ENCODE measurements around the gene GET3. TPM values are rescaled to one million over a fixed set of nuclear protein-coding genes. Genes with fewer than 3 reads are reported as not detected.
"Not testable (repeated sequence)": the region's sequence is repeated elsewhere in the genome, so short reads cannot be mapped to it uniquely, and the experiment has no call there.

The GET3 gene
- total and polyA plus RNA-seq, 7 experiments from 2014 or later: 22.6 to 60.3 (median 32.0) TPM

GRCh38 chr19:12723641-12724426 lies 13.5 kb upstream of the GET3 start, which contains the start of gene TNPO2:
Gene TNPO2, minus strand, starts transcription at chr19:12723932. Its CDS starts 2,955 bp downstream, at chr19:12720977.
- peak within 1 kb of the TSS; percentile 89 to 97 (median 95) for H3K27ac Mint-ChIP-seq
- ATAC-seq (peak; percentile 39), DNase-seq (peak; percentile 32 to 71 (median 56))
- H3K4me3 Mint-ChIP-seq: peak within 1 kb of the TSS; percentile 86 to 96 (median 93)
- H3K9me3 Mint-ChIP-seq: peaks cover 0 to 1% (median 0%) of the 10 kb centered on the region in 11 donors
- Histone ChIP-seq H3K9me3 (ENCODE audit: control insufficient read depth in 2 of 3, low read length in 3 of 3) (no peaks in the 10 kb centered on the region), H3K4me1 (ENCODE audit: control insufficient read depth in 2 of 2, insufficient read depth in 2 of 2, low read length in 2 of 2) (peaks cover 11 to 16% of the 10 kb centered on the region in 2 donors), H3K27me3 (ENCODE audit: control insufficient read depth in 2 of 2, insufficient read depth in 2 of 2, low read length in 2 of 2) (no peaks in the 10 kb centered on the region), H3K36me3 (ENCODE audit: control insufficient read depth in 2 of 3, insufficient read depth in 3 of 3, low read length in 3 of 3) (peaks cover 2 to 17% (median 4%) of the 10 kb centered on the region in 3 experiments), H3K4me3 (ENCODE audit: low read length) (peak within 1 kb of the TSS; percentile 91), H3K27ac (ENCODE audit: low read depth, low read length) (peak within 1 kb of the TSS; percentile 85)
- ChIA-PET POLR2A (interaction anchor here (0.7 to 6.0 kb wide), 10 partner anchors 10 to 208 kb away, joined by 3 to 129 read pairs (median 4); partner anchors contain the start of genes DHPS, FBXW9, GET3 and JUNB), CTCF (interaction anchor here (0.7 to 3.1 kb wide), 5 partner anchors 10 to 961 kb away, joined by 3 to 13 read pairs (median 3); partner anchors contain the start of gene TRIR)
- H3K27me3 Mint-ChIP-seq: peaks cover 0 to 2% (median 0%) of the 10 kb centered on the region in 5 donors
- H3K36me3 Mint-ChIP-seq: peaks cover 0 to 12% (median 0%) of the 10 kb centered on the region in 5 donors
- H3K4me1 Mint-ChIP-seq: peaks cover 22 to 41% (median 32%) of the 10 kb centered on the region in 7 donors
- intact Hi-C loops (cut with micrococcal nuclease): loop anchor here (2.0 to 5.0 kb wide), 6 partner anchors 42 to 213 kb away; partner anchors contain the start of genes CALR (in 2 of the 2), DHPS (in 1 of the 2), MAN2B1 (in 1 of the 2) and WDR83 (in 1 of the 2)

- ATAC-seq; H3K27ac Mint-ChIP-seq; H3K27me3 Mint-ChIP-seq; H3K4me3 ChIP-seq (ENCODE audit: low read length); DNase-seq; H3K27ac ChIP-seq (ENCODE audit: low read depth, low read length); intact Hi-C loops (cut with micrococcal nuclease); H3K9me3 ChIP-seq (ENCODE audit: control insufficient read depth in 2 of 3, low read length in 3 of 3); H3K27me3 ChIP-seq (ENCODE audit: control insufficient read depth in 2 of 2, insufficient read depth in 2 of 2, low read length in 2 of 2); H3K9me3 Mint-ChIP-seq; H3K4me3 Mint-ChIP-seq: not testable (repeated sequence)
- ChIA-PET CTCF (interaction anchor here (0.6 kb wide), 1 partner anchor 44 kb away, joined by 4 read pairs; no protein-coding TSS in a partner anchor), POLR2A (interaction anchor here (0.6 to 1.4 kb wide), 2 partner anchors 10 to 12 kb away, joined by 3 to 4 read pairs; partner anchors contain the start of gene GET3)
- Mint-ChIP-seq H3K4me1 (peaks cover 24 to 44% (median 36%) of the 10 kb centered on the region in 7 donors), H3K36me3 (peaks cover 0 to 22% (median 10%) of the 10 kb centered on the region in 5 donors)
- Histone ChIP-seq H3K36me3 (ENCODE audit: control insufficient read depth in 2 of 3, insufficient read depth in 3 of 3, low read length in 3 of 3) (peaks cover 6 to 31% (median 12%) of the 10 kb centered on the region in 3 experiments), H3K4me1 (ENCODE audit: control insufficient read depth in 2 of 2, insufficient read depth in 2 of 2, low read length in 2 of 2) (peaks cover 9 to 11% of the 10 kb centered on the region in 2 donors)
Observed at GRCh38 chr19:12725612-12726011, 11.7 kb upstream of the GET3 start.

GRCh38 chr19:12726988-12727316 lies 10.3 kb upstream of the GET3 start:
- intact Hi-C loops (cut with micrococcal nuclease): no loop called here
- DNase-seq (no peak), ATAC-seq (no peak)
- Mint-ChIP-seq H3K4me3 (no peak overlapping the region), H3K27me3 (peaks cover 0 to 2% (median 0%) of the 10 kb centered on the region in 5 donors), H3K36me3 (peaks cover 0 to 18% (median 11%) of the 10 kb centered on the region in 5 donors), H3K9me3 (peaks cover 0 to 1% (median 0%) of the 10 kb centered on the region in 11 donors), H3K4me1 (peaks cover 16 to 40% (median 33%) of the 10 kb centered on the region in 7 donors), H3K27ac (peak overlapping the region in 1 of 9 donors; percentile 71)
- H3K27ac ChIP-seq (ENCODE audit: low read depth, low read length): no peak overlapping the region
- no peak overlapping the region for H3K4me3 ChIP-seq (ENCODE audit: low read length)
- peaks cover 3 to 12% of the 10 kb centered on the region in 2 donors for H3K4me1 ChIP-seq (ENCODE audit: control insufficient read depth in 2 of 2, insufficient read depth in 2 of 2, low read length in 2 of 2)
- ChIA-PET POLR2A (interaction anchor here (1.4 kb wide), 1 partner anchor 45 kb away, joined by 4 read pairs; the partner anchor contains the start of gene DHPS), CTCF (interaction anchor here (0.6 kb wide), 1 partner anchor 482 kb away, joined by 3 read pairs; no protein-coding TSS in a partner anchor)
- H3K27me3 ChIP-seq (ENCODE audit: control insufficient read depth in 2 of 2, insufficient read depth in 2 of 2, low read length in 2 of 2): no peaks in the 10 kb centered on the region
- no peaks in the 10 kb centered on the region for H3K9me3 ChIP-seq (ENCODE audit: control insufficient read depth in 2 of 3, low read length in 3 of 3)
- peaks cover 8 to 43% (median 12%) of the 10 kb centered on the region in 3 experiments for H3K36me3 ChIP-seq (ENCODE audit: control insufficient read depth in 2 of 3, insufficient read depth in 3 of 3, low read length in 3 of 3)

- ChIA-PET POLR2A (no interaction called here), CTCF (interaction anchor here (0.6 kb wide), 1 partner anchor 193 kb away, joined by 3 read pairs; no protein-coding TSS in a partner anchor)
- Mint-ChIP-seq H3K27me3 (no peaks in the 10 kb centered on the region), H3K9me3 (no peaks in the 10 kb centered on the region), H3K4me1 (peaks cover 23 to 44% (median 39%) of the 10 kb centered on the region in 7 donors), H3K27ac (peak overlapping the region in 1 of 9 donors; percentile 25), H3K36me3 (peaks cover 0 to 22% (median 11%) of the 10 kb centered on the region in 5 donors), H3K4me3 (no peak overlapping the region)
- DNase-seq: no peak
- no peaks in the 10 kb centered on the region for H3K9me3 ChIP-seq (ENCODE audit: control insufficient read depth in 2 of 3, low read length in 3 of 3)
- intact Hi-C loops (cut with micrococcal nuclease): no loop called here
- H3K4me3 ChIP-seq (ENCODE audit: low read length): no peak overlapping the region
- no peak overlapping the region for H3K27ac ChIP-seq (ENCODE audit: low read depth, low read length)
- no peaks in the 10 kb centered on the region for H3K27me3 ChIP-seq (ENCODE audit: control insufficient read depth in 2 of 2, insufficient read depth in 2 of 2, low read length in 2 of 2)
- ATAC-seq: no peak
- H3K4me1 ChIP-seq (ENCODE audit: control insufficient read depth in 2 of 2, insufficient read depth in 2 of 2, low read length in 2 of 2): peaks cover 12 to 19% of the 10 kb centered on the region in 2 donors
- peaks cover 8 to 43% (median 12%) of the 10 kb centered on the region in 3 experiments for H3K36me3 ChIP-seq (ENCODE audit: control insufficient read depth in 2 of 3, insufficient read depth in 3 of 3, low read length in 3 of 3)
Observed at GRCh38 chr19:12727745-12728433, 9.4 kb upstream of the GET3 start.

- H3K9me3 Mint-ChIP-seq: peaks cover 0 to 1% (median 0%) of the 10 kb centered on the region in 11 donors
- no peak for DNase-seq
- H3K4me3 Mint-ChIP-seq: peak overlapping the region in 3 of 10 donors; percentile 37 to 58 (median 53)
- H3K27ac Mint-ChIP-seq: peak overlapping the region in 6 of 9 donors; percentile 23 to 57 (median 43)
- ATAC-seq: no peak
- peaks cover 17 to 19% of the 10 kb centered on the region in 2 donors for H3K4me1 ChIP-seq (ENCODE audit: control insufficient read depth in 2 of 2, insufficient read depth in 2 of 2, low read length in 2 of 2)
- no peak overlapping the region for H3K4me3 ChIP-seq (ENCODE audit: low read length)
- H3K4me1 Mint-ChIP-seq: peaks cover 19 to 37% (median 33%) of the 10 kb centered on the region in 7 donors
- ChIA-PET POLR2A (interaction anchor here (1.1 to 8.5 kb wide), 3 partner anchors 8 to 62 kb away, joined by 3 to 129 read pairs (median 8); partner anchors contain the start of genes JUNB and TNPO2), CTCF (interaction anchor here (0.7 kb wide), 1 partner anchor 45 kb away, joined by 7 read pairs; no protein-coding TSS in a partner anchor)
- peaks cover 8 to 49% (median 12%) of the 10 kb centered on the region in 3 experiments for H3K36me3 ChIP-seq (ENCODE audit: control insufficient read depth in 2 of 3, insufficient read depth in 3 of 3, low read length in 3 of 3)
- no peaks in the 10 kb centered on the region for H3K27me3 ChIP-seq (ENCODE audit: control insufficient read depth in 2 of 2, insufficient read depth in 2 of 2, low read length in 2 of 2)
- H3K27ac ChIP-seq (ENCODE audit: low read depth, low read length): no peak overlapping the region
- H3K9me3 ChIP-seq (ENCODE audit: control insufficient read depth in 2 of 3, low read length in 3 of 3): no peaks in the 10 kb centered on the region
- H3K36me3 Mint-ChIP-seq: peaks cover 0 to 28% (median 11%) of the 10 kb centered on the region in 5 donors
- H3K27me3 Mint-ChIP-seq: no peaks in the 10 kb centered on the region
- intact Hi-C loops (cut with micrococcal nuclease): loop anchor here (5.0 kb wide), 2 partner anchors 118 to 387 kb away; partner anchors contain the start of genes NACC1 (in 1 of the 2), TRMT1 (in 1 of the 2), ZNF490 (in 1 of the 2) and ZNF791 (in 1 of the 2)
Observed at GRCh38 chr19:12730064-12730463, 7.2 kb upstream of the GET3 start.
